ENCODE results near the gene RBM20. TPM values are rescaled to one million over a fixed set of nuclear protein-coding genes. Genes with fewer than 3 reads are reported as not detected.

Gene RBM20
- total and polyA plus RNA-seq, 2 experiments from 2014 or later, result 3.7 to 4.0 TPM

DNA sequence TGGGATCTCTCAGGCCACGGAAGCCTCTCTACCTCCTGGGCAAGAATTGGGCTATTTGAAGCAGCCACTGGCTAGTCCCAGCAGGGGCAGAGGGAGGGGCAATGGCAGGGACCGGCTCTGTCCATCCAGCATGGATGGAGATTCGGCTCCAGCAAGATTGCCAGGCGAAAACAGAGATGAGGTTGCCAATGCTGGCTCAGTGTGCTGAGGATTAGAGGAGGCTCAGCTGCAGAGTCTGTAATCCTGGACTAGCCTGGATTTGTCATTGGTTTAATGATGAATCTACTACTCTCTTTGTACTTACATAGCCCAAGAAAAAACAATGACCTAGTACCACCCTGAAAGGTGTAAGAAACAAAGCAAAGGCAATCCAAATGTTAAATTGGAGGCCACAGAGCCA, 115.4 kb downstream of the RBM20 start:
- Histone ChIP-seq H3K9me2 (replicated peaks; ENCODE audit: insufficient read depth) (no peaks in the 10 kb centered on the region), H3K27me3 (no peaks in the 10 kb centered on the region), H3K4me2 (no peak overlapping the region), H3K4me3 (no peak overlapping the region), H3K4me1 (ENCODE audit: insufficient read depth) (peaks cover 19% of the 10 kb centered on the region), H3K36me3 (replicated peaks; ENCODE audit: insufficient read depth, low read depth) (no peaks in the 10 kb centered on the region), H4K20me1 (ENCODE audit: insufficient read depth, poor library complexity, severe bottlenecking) (no peaks in the 10 kb centered on the region), H3K79me2 (no peaks in the 10 kb centered on the region), H2AFZ (no peak overlapping the region), H3K9me3 (ENCODE audit: low read depth) (no peaks in the 10 kb centered on the region), H3K27ac (no peak overlapping the region)
- no peak for DNase-seq (ENCODE audit: low spot score)
- no peak for TF ChIP-seq EZH2phosphoT487 (IDR thresholded peaks at IDR 0.05; ENCODE audit: low read depth, severe bottlenecking, unreplicated experiment)
- no peak for TF ChIP-seq EZH2 (IDR thresholded peaks at IDR 0.05; ENCODE audit: borderline replicate concordance)
- TF ChIP-seq, protein P1, sequence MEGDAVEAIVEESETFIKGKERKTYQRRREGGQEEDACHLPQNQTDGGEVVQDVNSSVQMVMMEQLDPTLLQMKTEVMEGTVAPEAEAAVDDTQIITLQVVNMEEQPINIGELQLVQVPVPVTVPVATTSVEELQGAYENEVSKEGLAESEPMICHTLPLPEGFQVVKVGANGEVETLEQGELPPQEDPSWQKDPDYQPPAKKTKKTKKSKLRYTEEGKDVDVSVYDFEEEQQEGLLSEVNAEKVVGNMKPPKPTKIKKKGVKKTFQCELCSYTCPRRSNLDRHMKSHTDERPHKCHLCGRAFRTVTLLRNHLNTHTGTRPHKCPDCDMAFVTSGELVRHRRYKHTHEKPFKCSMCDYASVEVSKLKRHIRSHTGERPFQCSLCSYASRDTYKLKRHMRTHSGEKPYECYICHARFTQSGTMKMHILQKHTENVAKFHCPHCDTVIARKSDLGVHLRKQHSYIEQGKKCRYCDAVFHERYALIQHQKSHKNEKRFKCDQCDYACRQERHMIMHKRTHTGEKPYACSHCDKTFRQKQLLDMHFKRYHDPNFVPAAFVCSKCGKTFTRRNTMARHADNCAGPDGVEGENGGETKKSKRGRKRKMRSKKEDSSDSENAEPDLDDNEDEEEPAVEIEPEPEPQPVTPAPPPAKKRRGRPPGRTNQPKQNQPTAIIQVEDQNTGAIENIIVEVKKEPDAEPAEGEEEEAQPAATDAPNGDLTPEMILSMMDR (IDR thresholded peaks at IDR 0.05; ENCODE audit: poor library complexity), result no peak
- 82% methylated on average over 4 of the region's 4 CpGs for WGBS (ENCODE audit: low lambda C conversion rate, missing lambda C conversion rate)

DNA sequence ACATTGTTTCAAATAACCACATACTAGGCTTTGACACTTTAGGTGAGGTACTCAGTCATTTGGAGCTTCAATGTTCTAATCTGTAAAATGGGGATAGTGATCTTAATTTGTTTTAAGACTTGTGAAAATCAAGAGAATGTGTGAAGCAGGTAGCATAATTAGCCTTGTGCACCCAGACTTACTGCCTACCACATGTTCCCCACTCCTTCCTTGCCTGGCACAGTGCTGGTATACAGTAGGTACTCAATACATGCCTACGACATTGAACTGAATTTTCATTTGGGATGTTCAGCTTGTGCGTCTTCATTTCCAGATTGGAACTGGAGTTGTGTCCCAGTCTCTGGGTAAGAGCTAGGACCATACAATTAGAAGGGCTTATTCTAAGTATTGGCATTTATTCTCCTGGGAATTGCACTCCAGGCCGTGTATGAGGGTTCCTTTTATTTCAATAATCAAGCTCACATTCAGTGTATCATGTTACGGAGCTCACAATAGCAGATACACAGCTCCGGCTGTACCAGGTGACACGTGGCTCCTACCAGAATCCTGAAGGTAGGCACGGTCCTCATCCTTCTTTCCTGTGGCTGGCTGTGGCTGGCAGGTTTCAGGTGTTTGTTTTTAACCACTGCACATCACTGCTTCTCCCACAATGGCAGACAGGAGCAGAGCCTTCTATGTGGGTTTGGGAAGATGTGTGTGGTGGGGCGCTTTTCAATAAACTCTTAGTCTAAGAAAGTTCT, 118.1 kb downstream of the RBM20 start:
- H3K79me2 ChIP-seq, result no peaks in the 10 kb centered on the region
- DNase-seq (ENCODE audit: low spot score), result no peak

DNA sequence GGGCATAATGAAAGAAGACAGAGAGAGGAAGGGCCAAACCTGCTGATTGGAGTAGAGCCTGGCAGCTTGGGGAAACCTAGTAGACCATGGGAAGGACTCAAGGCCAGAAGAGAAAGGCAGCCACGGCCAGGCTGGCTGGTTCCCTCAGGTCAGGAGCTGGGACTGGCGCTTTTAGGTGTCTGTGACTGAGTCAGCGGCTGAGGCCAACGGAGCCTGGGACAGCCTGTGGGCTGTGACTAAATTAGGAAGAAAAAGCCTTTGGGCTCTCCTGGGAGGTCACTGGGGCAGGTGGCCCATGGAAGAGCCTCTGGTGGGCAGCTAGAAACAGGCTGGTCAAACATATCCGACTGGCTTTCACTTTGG, 118.7 kb downstream of the RBM20 start:
- WGBS (ENCODE audit: low lambda C conversion rate, missing lambda C conversion rate), result 81% methylated on average over 5 of the region's 5 CpGs
- TF ChIP-seq EZH2phosphoT487 (IDR thresholded peaks at IDR 0.05; ENCODE audit: low read depth, severe bottlenecking, unreplicated experiment), result no peak
- TF ChIP-seq, protein P1 (IDR thresholded peaks at IDR 0.05; ENCODE audit: poor library complexity), result no peak
- Histone ChIP-seq H3K9me3 (ENCODE audit: low read depth) (no peaks in the 10 kb centered on the region), H4K20me1 (ENCODE audit: insufficient read depth, poor library complexity, severe bottlenecking) (no peaks in the 10 kb centered on the region), H3K4me3 (no peak overlapping the region), H3K79me2 (no peaks in the 10 kb centered on the region), H3K4me2 (no peak overlapping the region), H3K27me3 (no peaks in the 10 kb centered on the region), H3K27ac (no peak overlapping the region), H3K36me3 (replicated peaks; ENCODE audit: insufficient read depth, low read depth) (no peaks in the 10 kb centered on the region), H2AFZ (no peak overlapping the region), H3K9me2 (replicated peaks; ENCODE audit: insufficient read depth) (no peaks in the 10 kb centered on the region), H3K4me1 (ENCODE audit: insufficient read depth) (peaks cover 5% of the 10 kb centered on the region)
- no peak for DNase-seq (ENCODE audit: low spot score)

More for the DNA sequence above, 118.1 kb downstream of the RBM20 start:
- Histone ChIP-seq H4K20me1 (ENCODE audit: insufficient read depth, poor library complexity, severe bottlenecking) (no peaks in the 10 kb centered on the region), H3K27me3 (no peaks in the 10 kb centered on the region), H2AFZ (no peak overlapping the region), H3K9me2 (replicated peaks; ENCODE audit: insufficient read depth) (no peaks in the 10 kb centered on the region), H3K27ac (no peak overlapping the region), H3K36me3 (replicated peaks; ENCODE audit: insufficient read depth, low read depth) (no peaks in the 10 kb centered on the region), H3K4me3 (no peak overlapping the region), H3K9me3 (ENCODE audit: low read depth) (no peaks in the 10 kb centered on the region), H3K4me2 (no peak overlapping the region), H3K4me1 (ENCODE audit: insufficient read depth) (peaks cover 10% of the 10 kb centered on the region)
- TF ChIP-seq EZH2 (IDR thresholded peaks at IDR 0.05; ENCODE audit: borderline replicate concordance), result no peak
- WGBS (ENCODE audit: low lambda C conversion rate, missing lambda C conversion rate), result 86% methylated on average over 8 of the region's 8 CpGs

DNA sequence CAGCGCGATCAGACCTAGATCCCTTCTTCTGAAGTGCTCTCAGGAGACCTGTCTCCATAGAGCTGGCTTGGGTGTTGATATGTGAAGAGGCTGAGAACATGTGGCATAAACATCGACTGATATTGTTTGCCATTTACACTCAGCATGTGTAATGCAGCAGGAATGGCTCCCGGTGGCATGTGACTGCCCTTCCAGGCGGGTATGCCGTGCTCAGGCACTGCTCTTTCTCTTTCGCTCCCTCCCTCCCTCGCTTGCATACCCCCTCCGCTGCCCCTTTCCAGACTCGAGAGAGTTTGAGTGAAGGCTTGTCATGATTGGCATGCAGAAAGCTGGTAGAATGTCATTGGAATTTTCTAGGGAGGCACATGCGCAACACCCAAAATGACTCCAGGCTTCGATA, 120.2 kb downstream of the RBM20 start:
- Histone ChIP-seq H4K20me1 (ENCODE audit: insufficient read depth, poor library complexity, severe bottlenecking) (no peaks in the 10 kb centered on the region), H2AFZ (no peak overlapping the region), H3K36me3 (replicated peaks; ENCODE audit: insufficient read depth, low read depth) (no peaks in the 10 kb centered on the region), H3K4me2 (no peak overlapping the region), H3K79me2 (no peaks in the 10 kb centered on the region), H3K9me2 (replicated peaks; ENCODE audit: insufficient read depth) (no peaks in the 10 kb centered on the region), H3K9me3 (ENCODE audit: low read depth) (no peaks in the 10 kb centered on the region), H3K4me3 (no peak overlapping the region), H3K4me1 (ENCODE audit: insufficient read depth) (no peaks in the 10 kb centered on the region), H3K27me3 (no peaks in the 10 kb centered on the region), H3K27ac (no peak overlapping the region)
- WGBS (ENCODE audit: low lambda C conversion rate, missing lambda C conversion rate), result 86% methylated on average over 12 of the region's 12 CpGs
- no peak for DNase-seq (ENCODE audit: low spot score)
- TF ChIP-seq EZH2phosphoT487 (IDR thresholded peaks at IDR 0.05; ENCODE audit: low read depth, severe bottlenecking, unreplicated experiment) (no peak), EZH2 (IDR thresholded peaks at IDR 0.05; ENCODE audit: borderline replicate concordance) (no peak)
- TF ChIP-seq, protein P1 (IDR thresholded peaks at IDR 0.05; ENCODE audit: poor library complexity), result no peak

Data from hepatocyte (in vitro differentiated cells).